HepG2 (cell line): ENCODE measurements around the gene AZI2. TPM values are rescaled to one million over a fixed set of nuclear protein-coding genes. Genes with fewer than 3 reads are reported as not detected.

Experiments used
- ATAD3A ChIP-seq: sonication (generic); formaldehyde crosslinking; IDR thresholded peaks from 2 replicates; pipeline ENCODE4 v1.4.0; 2020; ENCODE audit warnings: missing genetic modification reagents
- BCL6 ChIP-seq: IDR thresholded peaks from 2 replicates; pipeline ENCODE4 v1.6.1; 2016; ENCODE audit warnings: missing genetic modification reagents, missing compliant biosample characterization
- CREM ChIP-seq, 2 experiments: sonication (generic) in 1 of 2; formaldehyde crosslinking in 1 of 2; IDR thresholded peaks; 2 replicates each; pipeline versions ENCODE4 v1.4.0 to v1.6.1; 2016 to 2020; ENCODE audit warnings: antibody characterized with exemption in 1 of 2, mild to moderate bottlenecking in 1 of 2, missing genetic modification reagents in 1 of 2
- FOXA1 ChIP-seq, 2 experiments: fragments of 450-650 bp in 1 of 2; sonication (generic) in 1 of 2; formaldehyde crosslinking in 1 of 2; IDR thresholded peaks; 2 replicates each; pipeline versions ENCODE4 v1.4.0 to v1.6.1; 2016 to 2020; ENCODE audit warnings: missing genetic modification reagents in 1 of 2
- GATAD2A ChIP-seq: IDR thresholded peaks from 2 replicates; pipeline ENCODE4 v1.6.1; 2016
- HMG20A ChIP-seq: IDR thresholded peaks from 2 replicates; pipeline ENCODE4 v1.6.1; 2016; ENCODE audit warnings: borderline replicate concordance
- JUNB ChIP-seq: sonication (generic); formaldehyde crosslinking; IDR thresholded peaks from 2 replicates; pipeline ENCODE4 v1.8.0; 2022; ENCODE audit warnings: missing genetic modification reagents, mild to moderate bottlenecking, borderline replicate concordance
- MED8 ChIP-seq: sonication (generic); formaldehyde crosslinking; IDR thresholded peaks from 2 replicates; pipeline ENCODE4 v1.8.1; 2023; ENCODE audit warnings: mild to moderate bottlenecking, missing genetic modification reagents; ENCODE audit not compliant: insufficient replicate concordance
- NFKBIZ ChIP-seq: IDR thresholded peaks from 2 replicates; pipeline ENCODE4 v1.6.1; 2018; ENCODE audit warnings: missing genetic modification reagents, missing compliant biosample characterization
- POLR2G ChIP-seq: fragments of 200-400 bp; formaldehyde crosslinking; IDR thresholded peaks from 2 replicates; pipeline ENCODE4 v1.6.1; 2018; ENCODE audit warnings: mild to moderate bottlenecking, low read depth, low read length, moderate library complexity
- RARG ChIP-seq: sonication (generic); formaldehyde crosslinking; IDR thresholded peaks from 2 replicates; pipeline ENCODE4 v1.4.0; 2020; ENCODE audit warnings: low read depth, mild to moderate bottlenecking, missing genetic modification reagents
- REL ChIP-seq: sonication (generic); formaldehyde crosslinking; conservative IDR thresholded peaks from 2 replicates; pipeline ENCODE4 v1.8.0; 2022; ENCODE audit warnings: mild to moderate bottlenecking, missing genetic modification reagents, moderate library complexity
- RFXAP ChIP-seq: sonication (generic); formaldehyde crosslinking; IDR thresholded peaks from 2 replicates; pipeline ENCODE4 v1.4.0; 2020; ENCODE audit warnings: missing genetic modification reagents, borderline replicate concordance
- RXRB ChIP-seq: IDR thresholded peaks from 2 replicates; pipeline ENCODE4 v1.6.1; 2016; ENCODE audit warnings: borderline replicate concordance, missing genetic modification reagents, missing compliant biosample characterization
- SP5 ChIP-seq: IDR thresholded peaks from 2 replicates; pipeline ENCODE4 v1.6.1; 2016; ENCODE audit warnings: low read depth, borderline replicate concordance
- SRY ChIP-seq: sonication (generic); formaldehyde crosslinking; IDR thresholded peaks from 2 replicates; pipeline ENCODE4 v1.8.0; 2022; ENCODE audit warnings: mild to moderate bottlenecking, missing genetic modification reagents
- TERF1 ChIP-seq: sonication (generic); formaldehyde crosslinking; IDR thresholded peaks from 2 replicates; pipeline ENCODE4 v1.8.0; 2022; ENCODE audit warnings: mild to moderate bottlenecking, missing genetic modification reagents, moderate library complexity
- ZBTB40 ChIP-seq, 2 experiments: fragments of 450-650 bp in 1 of 2; sonication (generic) in 1 of 2; formaldehyde crosslinking in 1 of 2; IDR thresholded peaks; 2 replicates each; pipeline versions ENCODE4 v1.6.1 to v1.8.0; 2016 to 2022; ENCODE audit warnings: antibody characterized with exemption in 1 of 2, mild to moderate bottlenecking in 1 of 2, missing genetic modification reagents in 1 of 2
- ZNF234 ChIP-seq: sonication (generic); formaldehyde crosslinking; conservative IDR thresholded peaks from 2 replicates; pipeline ENCODE4 v1.5.1; 2020; ENCODE audit warnings: mild to moderate bottlenecking, missing genetic modification reagents
- ZNF577 ChIP-seq: sonication (generic); formaldehyde crosslinking; IDR thresholded peaks from 2 replicates; pipeline ENCODE4 v1.4.0; 2020; ENCODE audit warnings: mild to moderate bottlenecking, low read depth, missing genetic modification reagents, borderline replicate concordance
- ZSCAN20 ChIP-seq: sonication (generic); formaldehyde crosslinking; IDR thresholded peaks from 2 replicates; pipeline ENCODE4 v1.4.0; 2020; ENCODE audit warnings: missing genetic modification reagents, mild to moderate bottlenecking, borderline replicate concordance
- polyA plus RNA-seq, 8 experiments: library from polyadenylated mRNA; depleted of rRNA in 3 of 8; stranded (reverse) in 7 of 8; unstranded in 1 of 8; fragments of >200 nt; fragmentation: Illumina TruSeq in 4 of 8; extraction: Trizol in 4 of 8; gene quantifications; 2 replicates each; pipeline versions ENCODE4 v1.2.1 to v1.2.3, GENCODE V29; 2011 to 2016; ENCODE audit warnings: low read depth in 4 of 8, missing spikeins in 1 of 8, mixed read lengths in 1 of 8; ENCODE audit not compliant: insufficient read depth in 1 of 8
- total RNA-seq, 5 experiments: library from RNA; depleted of rRNA; stranded (reverse); fragments of >200 nt; fragmentation: Illumina TruSeq; extraction: Trizol; gene quantifications; 2 replicates each; pipeline ENCODE4 v1.2.3, GENCODE V29; 2016; ENCODE audit warnings: low read depth in 1 of 5

The AZI2 gene
- total and polyA plus RNA-seq, 2 of the 13 experiments (the other 11 are each of a cell fraction or from before 2014, with no cell fraction given): 43.7 to 49.8 TPM

GRCh38 chr3:28320981-28321380, 27.6 kb downstream of the AZI2 start (continued):
- TF ChIP-seq ZBTB40 (IDR thresholded peaks at IDR 0.05) (no peak), ZBTB40 (CRISPR knock-in tag; IDR thresholded peaks at IDR 0.05) (no peak), ZNF234 (CRISPR knock-in tag) (no peak), REL (CRISPR knock-in tag) (no peak), RARG (CRISPR knock-in tag) (no peak), HMG20A (CRISPR knock-in tag) (peak; percentile 47; the same call in 1 of the 2 replicates), GATAD2A (CRISPR knock-in tag) (peak; percentile 56; the same call in 1 of the 2 replicates), CREM (IDR thresholded peaks at IDR 0.05) (peak; percentile 65; the same call in 1 of the 2 replicates), CREM (CRISPR knock-in tag; IDR thresholded peaks at IDR 0.05) (no peak), RFXAP (CRISPR knock-in tag) (no peak), TERF1 (CRISPR knock-in tag) (no peak), NFKBIZ (CRISPR knock-in tag) (no peak), SRY (no peak), FOXA1 (IDR thresholded peaks at IDR 0.05) (no peak), FOXA1 (CRISPR knock-in tag; IDR thresholded peaks at IDR 0.05) (peak; percentile 53), JUNB (CRISPR knock-in tag) (no peak), POLR2G (no peak), SP5 (no peak), ZSCAN20 (no peak), MED8 (CRISPR knock-in tag) (no peak), ATAD3A (CRISPR knock-in tag) (no peak), ZNF577 (CRISPR knock-in tag) (no peak), RXRB (CRISPR knock-in tag) (0 out of 2 replicates have a peak, but pooled peaks have one; percentile 29), BCL6 (peak; percentile 98)
